HUES64 (cell line): ENCODE data around the gene VAMP8. TPM values are rescaled to one million over a fixed set of nuclear protein-coding genes. Genes with fewer than 3 reads are reported as not detected.

Source experiments
- H3K27ac ChIP-seq: 2 replicates; pipeline ENCODE4 v1.7.0; 2013; ENCODE audit warnings: low read depth, low read length, inconsistent platforms
- H3K27me3 ChIP-seq: 2 replicates; pipeline ENCODE4 v1.6.1; 2013; ENCODE audit warnings: mild to moderate bottlenecking, low read length; ENCODE audit not compliant: insufficient read depth
- H3K36me3 ChIP-seq: 2 replicates; pipeline ENCODE4 v1.6.1; 2013; ENCODE audit warnings: mild to moderate bottlenecking, low read length; ENCODE audit not compliant: insufficient read depth
- H3K4me1 ChIP-seq: 2 replicates; pipeline ENCODE4 v1.6.1; 2013; ENCODE audit warnings: mild to moderate bottlenecking, low read length, moderate library complexity; ENCODE audit not compliant: insufficient read depth
- H3K4me3 ChIP-seq: 2 replicates; pipeline ENCODE4 v1.5.1; 2013; ENCODE audit warnings: mild to moderate bottlenecking, low read length, moderate library complexity
- H3K9ac ChIP-seq: 2 replicates; pipeline ENCODE4 v1.6.1; 2013; ENCODE audit warnings: mild to moderate bottlenecking, low read depth, low read length
- H3K9me3 ChIP-seq: 2 replicates; pipeline ENCODE4 v1.6.1; 2013; ENCODE audit warnings: low read depth, low read length; ENCODE audit not compliant: insufficient read depth
- WGBS: fragments of 150-250, 120-280 bp; methylation state at CpG from one replicate; pipeline ENCODE4 v1.1.7; 2013; ENCODE audit warnings: missing lambda C conversion rate; 5-methylcytosine and 5-hydroxymethylcytosine counted together
- polyA plus RNA-seq, 2 experiments: library from polyadenylated mRNA; stranded (reverse); fragments of 50-300 nt; gene quantifications; one replicate each; pipeline ENCODE4 v1.2.3, GENCODE V29; 2013

Gene VAMP8
- polyA plus RNA-seq (2013, experiment 1 of 2): 47.2 TPM
- 42.2 TPM for polyA plus RNA-seq (2013, experiment 2 of 2)

- peak within 1 kb of the TSS; percentile 63 for H3K27ac ChIP-seq
- peak within 1 kb of the TSS; percentile 35 for H3K9ac ChIP-seq
- H3K36me3 ChIP-seq: no peaks in the 10 kb centered on the region
- H3K27me3 ChIP-seq: peaks cover 44% of the 10 kb centered on the region
- H3K4me3 ChIP-seq: peak within 1 kb of the TSS; percentile 61
- H3K9me3 ChIP-seq: no peaks in the 10 kb centered on the region
- WGBS: 11% methylated on average over 19 of the region's 19 CpGs
- peaks cover 27% of the 10 kb centered on the region for H3K4me1 ChIP-seq
These were observed at the start of gene VAMP8 for GRCh38 chr2:85577386-85578242. VAMP8 (plus strand) TSS chr2:85577586; CDS start chr2:85577647, 61 bp downstream.

GRCh38 chr2:85527787-85528186 lies 49.6 kb upstream of the VAMP8 start:
- Histone ChIP-seq H3K36me3 (no peaks in the 10 kb centered on the region), H3K27ac (no peak overlapping the region), H3K4me1 (peaks cover 13% of the 10 kb centered on the region), H3K4me3 (no peak overlapping the region), H3K9me3 (no peaks in the 10 kb centered on the region), H3K9ac (no peak overlapping the region), H3K27me3 (no peaks in the 10 kb centered on the region)

- no peak overlapping the region for H3K4me3 ChIP-seq
- H3K9me3 ChIP-seq: no peaks in the 10 kb centered on the region
- no peaks in the 10 kb centered on the region for H3K27me3 ChIP-seq
- H3K27ac ChIP-seq: no peak overlapping the region
- H3K9ac ChIP-seq: no peak overlapping the region
- peaks cover 13% of the 10 kb centered on the region for H3K4me1 ChIP-seq
- WGBS: 97% methylated on average over 2 of the region's 2 CpGs
- no peaks in the 10 kb centered on the region for H3K36me3 ChIP-seq
These were observed 49.0 kb upstream of the VAMP8 start for GRCh38 chr2:85528355-85528754.

- Histone ChIP-seq H3K4me3 (no peak overlapping the region), H3K9me3 (no peaks in the 10 kb centered on the region), H3K27ac (no peak overlapping the region), H3K36me3 (no peaks in the 10 kb centered on the region), H3K27me3 (no peaks in the 10 kb centered on the region), H3K4me1 (peaks cover 8% of the 10 kb centered on the region), H3K9ac (no peak overlapping the region)
- WGBS: 100% methylated on average over 1 of the region's 1 CpG
These were observed 47.6 kb upstream of the VAMP8 start for GRCh38 chr2:85529809-85530208.

- no peak overlapping the region for H3K27ac ChIP-seq
- H3K36me3 ChIP-seq: no peaks in the 10 kb centered on the region
- H3K4me1 ChIP-seq: peaks cover 3% of the 10 kb centered on the region; the same call in 1 of the 2 replicates
- 72% methylated on average over 2 of the region's 2 CpGs for WGBS
- no peak overlapping the region for H3K9ac ChIP-seq
- H3K27me3 ChIP-seq: no peaks in the 10 kb centered on the region
- no peaks in the 10 kb centered on the region for H3K9me3 ChIP-seq
- no peak overlapping the region for H3K4me3 ChIP-seq
These were observed 45.8 kb upstream of the VAMP8 start for GRCh38 chr2:85531589-85531988.

GRCh38 chr2:85534099-85534498 lies 43.3 kb upstream of the VAMP8 start:
- H3K9me3 ChIP-seq: no peaks in the 10 kb centered on the region
- H3K9ac ChIP-seq: no peak overlapping the region
- no peak overlapping the region for H3K4me3 ChIP-seq
- no peaks in the 10 kb centered on the region for H3K27me3 ChIP-seq
- no peaks in the 10 kb centered on the region for H3K36me3 ChIP-seq
- peaks cover 13% of the 10 kb centered on the region; the same call in 1 of the 2 replicates for H3K4me1 ChIP-seq
- no peak overlapping the region for H3K27ac ChIP-seq
- 87% methylated on average over 3 of the region's 3 CpGs for WGBS

- Histone ChIP-seq H3K9me3 (peaks cover 2% of the 10 kb centered on the region; the same call in 1 of the 2 replicates), H3K4me3 (no peak overlapping the region), H3K4me1 (peaks cover 13% of the 10 kb centered on the region; the same call in 1 of the 2 replicates), H3K27ac (no peak overlapping the region), H3K9ac (no peak overlapping the region), H3K36me3 (peaks cover 2% of the 10 kb centered on the region), H3K27me3 (no peaks in the 10 kb centered on the region)
- WGBS: 89% methylated on average over 3 of the region's 3 CpGs
These were observed 42.5 kb upstream of the VAMP8 start for GRCh38 chr2:85534881-85535280.

GRCh38 chr2:85536479-85536878 lies 40.9 kb upstream of the VAMP8 start:
- peaks cover 5% of the 10 kb centered on the region; the same call in 1 of the 2 replicates for H3K9me3 ChIP-seq
- no peak overlapping the region for H3K27ac ChIP-seq
- no peak overlapping the region for H3K9ac ChIP-seq
- WGBS: 97% methylated on average over 2 of the region's 3 CpGs
- H3K27me3 ChIP-seq: no peaks in the 10 kb centered on the region
- H3K36me3 ChIP-seq: peaks cover 18% of the 10 kb centered on the region
- peaks cover 22% of the 10 kb centered on the region; the same call in 1 of the 2 replicates for H3K4me1 ChIP-seq
- no peak overlapping the region for H3K4me3 ChIP-seq

GRCh38 chr2:85537600-85538506 lies 39.5 kb upstream of the VAMP8 start:
- Histone ChIP-seq H3K4me3 (peak overlapping the region; percentile 99), H3K27ac (peak overlapping the region; percentile 100), H3K4me1 (peaks cover 32% of the 10 kb centered on the region; the same call in 1 of the 2 replicates), H3K9me3 (peaks cover 5% of the 10 kb centered on the region; the same call in 1 of the 2 replicates), H3K36me3 (peaks cover 32% of the 10 kb centered on the region), H3K27me3 (no peaks in the 10 kb centered on the region), H3K9ac (peak overlapping the region; percentile 100)
- 2% methylated on average over 35 of the region's 35 CpGs for WGBS

GRCh38 chr2:85538507-85539360 lies 38.7 kb upstream of the VAMP8 start, which contains the start of gene MAT2A:
MAT2A (plus strand) TSS chr2:85539168; CDS start chr2:85539288, 120 bp downstream.
- Histone ChIP-seq H3K27ac (peak within 1 kb of the TSS; percentile 100), H3K9me3 (peaks cover 5% of the 10 kb centered on the region; the same call in 1 of the 2 replicates), H3K4me1 (peaks cover 32% of the 10 kb centered on the region; the same call in 1 of the 2 replicates), H3K36me3 (peaks cover 41% of the 10 kb centered on the region), H3K4me3 (peak within 1 kb of the TSS; percentile 99), H3K9ac (peak within 1 kb of the TSS; percentile 100), H3K27me3 (no peaks in the 10 kb centered on the region)
- under 1% methylated on average over 92 of the region's 92 CpGs for WGBS
